K562 (cell line): ENCODE measurements around the gene DMAC2. TPM values are rescaled to one million over a fixed set of nuclear protein-coding genes. Genes with fewer than 3 reads are reported as not detected.

Experiments
- ASH1L ChIP-seq: fragments of 450-650 bp; IDR thresholded peaks from 2 replicates; pipeline ENCODE4 v1.6.1; 2018; ENCODE audit warnings: borderline replicate concordance, mild to moderate bottlenecking, low read depth; ENCODE audit not compliant: partially characterized antibody
- ATF7 ChIP-seq: fragments of 450-650 bp; IDR thresholded peaks from 2 replicates; pipeline ENCODE4 v1.7.1; 2014; ENCODE audit warnings: mild to moderate bottlenecking, moderate library complexity
- CCNT2 ChIP-seq: IDR thresholded peaks from 2 replicates; pipeline ENCODE4 v1.6.1; 2011; ENCODE audit warnings: borderline replicate concordance, low read depth, mild to moderate bottlenecking, moderate library complexity, mixed read lengths, low read length; ENCODE audit not compliant: insufficient read length; ENCODE audit errors: extremely low read depth
- ELK3 ChIP-seq: fragments of 450-650 bp; formaldehyde crosslinking; IDR thresholded peaks from 2 replicates; pipeline ENCODE4 v1.4.0; 2020; ENCODE audit warnings: mild to moderate bottlenecking
- ETS1 ChIP-seq: conservative IDR thresholded peaks from 2 replicates; pipeline ENCODE4 v1.6.1; 2011; ENCODE audit warnings: low read depth, mild to moderate bottlenecking, low read length; ENCODE audit not compliant: control insufficient read depth
- FOXP1 ChIP-seq: sonication (generic); formaldehyde crosslinking; IDR thresholded peaks from 2 replicates; pipeline ENCODE4 v1.8.0; 2022; ENCODE audit warnings: mild to moderate bottlenecking, missing genetic modification reagents
- HMGN3 ChIP-seq: IDR thresholded peaks from 2 replicates; pipeline ENCODE4 v1.6.1; 2011; ENCODE audit warnings: borderline replicate concordance, low read depth, mild to moderate bottlenecking, mixed read lengths, low read length; ENCODE audit not compliant: insufficient read length; ENCODE audit errors: extremely low read depth
- KLF10 ChIP-seq: fragments of 250-450 bp; sonication (Bioruptor Pico); IDR thresholded peaks from 2 replicates; pipeline ENCODE4 v1.6.1; 2021; ENCODE audit warnings: matching md5 sums
- MAFG ChIP-seq: fragments of 450-650 bp; conservative IDR thresholded peaks from 2 replicates; pipeline ENCODE4 v1.6.1; 2016; ENCODE audit warnings: missing genetic modification characterization, missing compliant biosample characterization
- PHF21A ChIP-seq: fragments of 450-650 bp; IDR thresholded peaks from 2 replicates; pipeline ENCODE4 v1.6.1; 2017; ENCODE audit warnings: low read depth, borderline replicate concordance
- POLR2G ChIP-seq: fragments of 200-400 bp; formaldehyde crosslinking; IDR thresholded peaks from 2 replicates; pipeline ENCODE4 v1.6.1; 2017; ENCODE audit warnings: low read depth, mild to moderate bottlenecking, antibody characterized with exemption, low read length, moderate library complexity
- TAF9B ChIP-seq: fragments of 450-650 bp; IDR thresholded peaks from 2 replicates; pipeline ENCODE4 v1.6.1; 2018; ENCODE audit warnings: mild to moderate bottlenecking; ENCODE audit not compliant: partially characterized antibody
- TEAD4 ChIP-seq, 2 experiments: sonication (generic) in 1 of 2; formaldehyde crosslinking in 1 of 2; IDR thresholded peaks; 2 replicates each; pipeline versions ENCODE4 v1.6.1 to v1.8.0; 2012 to 2022; ENCODE audit warnings: borderline replicate concordance in 1 of 2, inconsistent platforms in 1 of 2, low read length in 1 of 2, mild to moderate bottlenecking in 1 of 2, missing genetic modification reagents in 1 of 2
- ZBTB34 ChIP-seq: fragments of 250-450 bp; sonication (Bioruptor Pico); IDR thresholded peaks from 2 replicates; pipeline ENCODE4 v1.8.0; 2021; ENCODE audit warnings: mild to moderate bottlenecking, moderate library complexity
- ZKSCAN1 ChIP-seq: fragments of 150-350 bp; IDR thresholded peaks from 2 replicates; pipeline ENCODE4 v1.6.1; 2016; ENCODE audit warnings: low read depth, low read length
- ZNF134 ChIP-seq: fragments of 250-450 bp; sonication (Bioruptor Pico); conservative IDR thresholded peaks from 2 replicates; pipeline ENCODE4 v1.4.0; 2020
- ZNF280A ChIP-seq: fragments of 450-650 bp; IDR thresholded peaks from 2 replicates; pipeline ENCODE4 v1.6.1; 2018; ENCODE audit warnings: mild to moderate bottlenecking, low read depth; ENCODE audit not compliant: partially characterized antibody
- ZNF436 ChIP-seq: fragments of 250-450, 450-650 bp; sonication (Bioruptor Pico); formaldehyde crosslinking; IDR thresholded peaks from 2 replicates; pipeline ENCODE4 v1.7.0; 2020; ENCODE audit warnings: mild to moderate bottlenecking
- ZNF584 ChIP-seq: fragments of 200-800 bp; sonication (Bioruptor generic); IDR thresholded peaks from 2 replicates; pipeline ENCODE4 v1.6.1; 2016; ENCODE audit warnings: low read depth, mild to moderate bottlenecking, missing genetic modification characterization, missing compliant biosample characterization
- ZNF589 ChIP-seq: fragments of 200-800 bp; sonication (Bioruptor generic); IDR thresholded peaks from 2 replicates; pipeline ENCODE4 v1.6.1; 2016; ENCODE audit warnings: low read depth, missing genetic modification characterization, missing compliant biosample characterization
- ZNF639 ChIP-seq, 2 experiments: fragments of 200-800 bp in 1 of 2; sonication (Bioruptor generic) in 1 of 2; sonication (generic) in 1 of 2; formaldehyde crosslinking in 1 of 2; IDR thresholded peaks in 1 of 2; conservative IDR thresholded peaks in 1 of 2; 2 replicates each; pipeline versions ENCODE4 v1.5.0 to v1.6.1; 2016 to 2020; ENCODE audit warnings: missing compliant biosample characterization in 1 of 2, missing genetic modification characterization in 1 of 2, missing genetic modification reagents in 1 of 2
- polyA plus RNA-seq, 8 experiments: library from polyadenylated mRNA; depleted of rRNA in 4 of 8; stranded (reverse) in 5 of 8; unstranded in 3 of 8; fragments of >200 nt; fragmentation: Nextera tagmentation in 2 of 8; fragmentation: Illumina TruSeq in 1 of 8; extraction: Ambion mirVana in 2 of 8; extraction: Trizol in 1 of 8; gene quantifications; 2 replicates each; pipeline versions ENCODE4 v1.2.1 to v1.2.3, GENCODE V29; 2011 to 2014; ENCODE audit warnings: inconsistent platforms in 1 of 8, missing spikeins in 1 of 8
- total RNA-seq, 7 experiments: library from RNA; depleted of rRNA in 6 of 7; stranded (reverse); fragments of >200 nt in 6 of 7; fragmentation: Illumina TruSeq in 2 of 7; extraction: Trizol in 2 of 7; gene quantifications; 2 replicates each; pipeline versions ENCODE4 v1.2.1 to v1.2.3, GENCODE V29; 2011 to 2021; ENCODE audit warnings: low replicate concordance in 1 of 7

DMAC2 gene
- total and polyA plus RNA-seq, 9 of the 15 experiments (the other 6 are each of a cell fraction or from before 2014, with no cell fraction given), result 12.9 to 61.2 (median 43.1) TPM

- TF ChIP-seq POLR2G (no peak), ASH1L (no peak), ZNF639 (CRISPR knock-in tag; conservative IDR thresholded peaks at IDR 0.05 in 1 of 2, IDR thresholded peaks at IDR 0.05 in 1 of 2) (peak in 1 of 2 experiments; percentile 58; a peak in 1 of 4 replicates), ATF7 (no peak; the same call in 1 of the 2 replicates), ZBTB34 (CRISPR knock-in tag) (no peak), TAF9B (no peak), PHF21A (no peak), ZNF280A (no peak), FOXP1 (no peak), TEAD4 (IDR thresholded peaks at IDR 0.05; ENCODE audit: low read length) (no peak), TEAD4 (CRISPR knock-in tag; IDR thresholded peaks at IDR 0.05; ENCODE audit: borderline replicate concordance) (no peak), ZNF584 (CRISPR knock-in tag) (peak; percentile 79), ZKSCAN1 (no peak), ETS1 (no peak), ZNF134 (CRISPR knock-in tag) (no peak), CCNT2 (no peak), ELK3 (CRISPR knock-in tag) (no peak), ZNF589 (CRISPR knock-in tag) (0 out of 2 replicates have a peak, but pooled peaks have one; percentile 50), KLF10 (CRISPR knock-in tag) (no peak), MAFG (tag) (no peak), HMGN3 (no peak), ZNF436 (CRISPR knock-in tag) (no peak)
These were observed 40.1 kb upstream of the DMAC2 start (continued) for GRCh38 chr19:41479757-41480191.
